Measurements from ENCODE around the gene PRRT4.

DNA sequence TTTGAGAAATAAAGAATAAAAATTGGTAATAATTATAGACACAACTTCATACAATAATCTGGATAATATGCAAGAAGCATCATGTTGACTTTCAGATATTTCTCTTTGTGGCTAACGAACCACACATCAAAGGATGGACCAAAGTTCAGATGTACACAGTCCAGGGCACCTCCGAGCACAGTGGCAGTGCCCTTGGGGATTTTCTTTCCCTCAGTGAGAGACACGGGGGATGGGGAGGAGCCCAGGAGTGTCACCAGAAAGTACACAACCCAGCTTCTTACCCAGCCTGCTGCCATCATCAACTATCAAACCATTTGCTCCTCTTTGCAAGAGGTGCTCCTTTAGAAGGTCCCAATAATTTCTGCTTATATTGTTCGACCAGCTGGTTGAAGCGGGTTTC, 51.0 kb downstream of the PRRT4 start:
- TF ChIP-seq POLR2AphosphoS5 (IDR thresholded peaks at IDR 0.05) = no peak
- TF ChIP-seq, protein P1, sequence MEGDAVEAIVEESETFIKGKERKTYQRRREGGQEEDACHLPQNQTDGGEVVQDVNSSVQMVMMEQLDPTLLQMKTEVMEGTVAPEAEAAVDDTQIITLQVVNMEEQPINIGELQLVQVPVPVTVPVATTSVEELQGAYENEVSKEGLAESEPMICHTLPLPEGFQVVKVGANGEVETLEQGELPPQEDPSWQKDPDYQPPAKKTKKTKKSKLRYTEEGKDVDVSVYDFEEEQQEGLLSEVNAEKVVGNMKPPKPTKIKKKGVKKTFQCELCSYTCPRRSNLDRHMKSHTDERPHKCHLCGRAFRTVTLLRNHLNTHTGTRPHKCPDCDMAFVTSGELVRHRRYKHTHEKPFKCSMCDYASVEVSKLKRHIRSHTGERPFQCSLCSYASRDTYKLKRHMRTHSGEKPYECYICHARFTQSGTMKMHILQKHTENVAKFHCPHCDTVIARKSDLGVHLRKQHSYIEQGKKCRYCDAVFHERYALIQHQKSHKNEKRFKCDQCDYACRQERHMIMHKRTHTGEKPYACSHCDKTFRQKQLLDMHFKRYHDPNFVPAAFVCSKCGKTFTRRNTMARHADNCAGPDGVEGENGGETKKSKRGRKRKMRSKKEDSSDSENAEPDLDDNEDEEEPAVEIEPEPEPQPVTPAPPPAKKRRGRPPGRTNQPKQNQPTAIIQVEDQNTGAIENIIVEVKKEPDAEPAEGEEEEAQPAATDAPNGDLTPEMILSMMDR (IDR thresholded peaks at IDR 0.05) = no peak
